PC-9 (cell line): ENCODE results near the gene GJB1.

ENCODE experiments used
- CTCF ChIP-seq: fragments of 200-600 bp; sonication (generic); conservative IDR thresholded peaks from 2 replicates; pipeline ENCODE4 v1.6.1; 2017; ENCODE audit warnings: mixed run types, antibody characterized with exemption, mild to moderate bottlenecking, moderate library complexity
- EZH2 ChIP-seq: fragments of 200-600 bp; sonication (generic); IDR thresholded peaks from 2 replicates; pipeline ENCODE4 v1.8.0; 2017; ENCODE audit warnings: antibody characterized with exemption, low read depth

- TF ChIP-seq CTCF (no peak), EZH2 (no peak)
Observed at GRCh38 chrX:71215338-71215912, 7.6 kb upstream of the GJB1 start.
